Measurements from ENCODE around the gene PNLIPRP3. TPM values are rescaled to one million over a fixed set of nuclear protein-coding genes. Genes with fewer than 3 reads are reported as not detected.

The PNLIPRP3 gene
- total and polyA plus RNA-seq, 10 of the 15 experiments (the other 5 are each of a cell fraction or from before 2014, with no cell fraction given): 0.03 TPM; not detected in 9

DNA sequence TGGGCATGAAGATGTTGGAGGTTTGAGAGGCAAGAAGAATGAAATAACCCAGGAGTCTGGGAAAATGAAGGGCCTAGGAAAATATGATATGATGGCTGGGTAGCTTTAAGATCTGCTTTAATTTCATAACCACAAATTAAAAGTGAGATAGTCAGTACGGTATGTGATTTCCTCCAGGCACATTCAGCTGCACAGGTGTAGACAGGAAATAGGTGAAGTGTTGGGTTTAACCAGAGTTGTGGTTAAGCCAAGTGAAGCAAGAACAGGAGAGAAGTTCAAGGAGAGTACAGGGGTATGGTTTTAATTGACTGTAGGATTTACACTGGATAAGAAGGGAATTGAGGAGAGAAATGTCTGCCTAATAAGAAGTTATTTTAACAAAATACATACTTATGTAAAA, 2.6 kb downstream of the PNLIPRP3 start:
- BruUV-seq (replicated peaks): no TSS peak
- H2AFZ ChIP-seq (ENCODE audit: control insufficient read depth, low read depth, low read length): no peak overlapping the region
- ChIA-PET SMC1A (ENCODE audit: uncharacterized antibody, unreplicated experiment) (no interaction called here), RAD21 (ENCODE audit: unreplicated experiment) (no interaction called here), CTCF (interaction anchor here (0.5 kb wide), 1 partner anchor 13 kb away, joined by 3 read pairs; no protein-coding TSS in a partner anchor), POLR2A (no interaction called here)
- H3K27me3 ChIP-seq (replicated peaks in 1 of 2; ENCODE audit: control insufficient read depth in 2 of 2, insufficient read depth in 2 of 2, low read length in 1 of 2): no peaks in the 10 kb centered on the region
- intact Hi-C loops (cut with micrococcal nuclease; ENCODE audit: unreplicated experiment): no loop called here
- no peaks in the 10 kb centered on the region for H4K20me1 ChIP-seq (ENCODE audit: control insufficient read depth, insufficient read depth)
- no peaks in the 10 kb centered on the region for H3K4me1 ChIP-seq (ENCODE audit: control insufficient read depth, insufficient read depth, low read length)
- no peaks in the 10 kb centered on the region for H3K36me3 ChIP-seq (ENCODE audit: control insufficient read depth in 2 of 2, insufficient read depth in 2 of 2, low read length in 1 of 2)
- no peak overlapping the region for H3K9ac ChIP-seq (ENCODE audit: control insufficient read depth, insufficient read depth, low read length)
- H3K4me3 ChIP-seq: no peak overlapping the region
- H3K4me2 ChIP-seq (ENCODE audit: control insufficient read depth, insufficient read depth): no peak overlapping the region
- FAIRE-seq: no peak
- TF ChIP-seq CREB1 (IDR thresholded peaks at IDR 0.05; ENCODE audit: low read depth) (no peak), MEF2B (IDR thresholded peaks at IDR 0.05; ENCODE audit: partially characterized antibody, poor library complexity, severe bottlenecking) (no peak), SMARCA5 (IDR thresholded peaks at IDR 0.05) (no peak), TBL1XR1 (IDR thresholded peaks at IDR 0.05; ENCODE audit: low read depth, low read length) (no peak), NR2C1 (IDR thresholded peaks at IDR 0.05) (no peak), ZNF217 (IDR thresholded peaks at IDR 0.05) (no peak), IRF4 (IDR thresholded peaks at IDR 0.05; ENCODE audit: low read depth, low read length) (no peak), HCFC1 (IDR thresholded peaks at IDR 0.05; ENCODE audit: low read length) (no peak), STAT1 (conservative IDR thresholded peaks at IDR 0.05) (no peak), IKZF2 (IDR thresholded peaks at IDR 0.05) (no peak), ZNF274 (IDR thresholded peaks at IDR 0.05; ENCODE audit: insufficient read depth, insufficient read length) (no peak)
- TF ChIP-seq, protein P1, sequence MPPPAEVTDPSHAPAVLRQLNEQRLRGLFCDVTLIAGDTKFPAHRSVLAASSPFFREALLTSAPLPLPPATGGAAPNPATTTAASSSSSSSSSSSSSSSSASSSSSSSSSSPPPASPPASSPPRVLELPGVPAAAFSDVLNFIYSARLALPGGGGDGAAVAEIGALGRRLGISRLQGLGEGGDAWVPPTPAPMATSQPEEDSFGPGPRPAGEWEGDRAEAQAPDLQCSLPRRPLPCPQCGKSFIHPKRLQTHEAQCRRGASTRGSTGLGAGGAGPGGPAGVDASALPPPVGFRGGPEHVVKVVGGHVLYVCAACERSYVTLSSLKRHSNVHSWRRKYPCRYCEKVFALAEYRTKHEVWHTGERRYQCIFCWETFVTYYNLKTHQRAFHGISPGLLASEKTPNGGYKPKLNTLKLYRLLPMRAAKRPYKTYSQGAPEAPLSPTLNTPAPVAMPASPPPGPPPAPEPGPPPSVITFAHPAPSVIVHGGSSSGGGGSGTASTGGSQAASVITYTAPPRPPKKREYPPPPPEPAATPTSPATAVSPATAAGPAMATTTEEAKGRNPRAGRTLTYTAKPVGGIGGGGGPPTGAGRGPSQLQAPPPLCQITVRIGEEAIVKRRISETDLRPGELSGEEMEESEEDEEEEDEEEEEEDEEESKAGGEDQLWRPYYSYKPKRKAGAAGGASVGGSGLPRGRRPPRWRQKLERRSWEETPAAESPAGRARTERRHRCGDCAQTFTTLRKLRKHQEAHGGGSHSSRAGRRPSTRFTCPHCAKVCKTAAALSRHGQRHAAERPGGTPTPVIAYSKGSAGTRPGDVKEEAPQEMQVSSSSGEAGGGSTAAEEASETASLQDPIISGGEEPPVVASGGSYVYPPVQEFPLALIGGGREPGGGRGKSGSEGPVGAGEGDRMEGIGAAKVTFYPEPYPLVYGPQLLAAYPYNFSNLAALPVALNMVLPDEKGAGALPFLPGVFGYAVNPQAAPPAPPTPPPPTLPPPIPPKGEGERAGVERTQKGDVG (CRISPR knock-in tag; IDR thresholded peaks at IDR 0.05): no peak
- TF ChIP-seq, protein P2, sequence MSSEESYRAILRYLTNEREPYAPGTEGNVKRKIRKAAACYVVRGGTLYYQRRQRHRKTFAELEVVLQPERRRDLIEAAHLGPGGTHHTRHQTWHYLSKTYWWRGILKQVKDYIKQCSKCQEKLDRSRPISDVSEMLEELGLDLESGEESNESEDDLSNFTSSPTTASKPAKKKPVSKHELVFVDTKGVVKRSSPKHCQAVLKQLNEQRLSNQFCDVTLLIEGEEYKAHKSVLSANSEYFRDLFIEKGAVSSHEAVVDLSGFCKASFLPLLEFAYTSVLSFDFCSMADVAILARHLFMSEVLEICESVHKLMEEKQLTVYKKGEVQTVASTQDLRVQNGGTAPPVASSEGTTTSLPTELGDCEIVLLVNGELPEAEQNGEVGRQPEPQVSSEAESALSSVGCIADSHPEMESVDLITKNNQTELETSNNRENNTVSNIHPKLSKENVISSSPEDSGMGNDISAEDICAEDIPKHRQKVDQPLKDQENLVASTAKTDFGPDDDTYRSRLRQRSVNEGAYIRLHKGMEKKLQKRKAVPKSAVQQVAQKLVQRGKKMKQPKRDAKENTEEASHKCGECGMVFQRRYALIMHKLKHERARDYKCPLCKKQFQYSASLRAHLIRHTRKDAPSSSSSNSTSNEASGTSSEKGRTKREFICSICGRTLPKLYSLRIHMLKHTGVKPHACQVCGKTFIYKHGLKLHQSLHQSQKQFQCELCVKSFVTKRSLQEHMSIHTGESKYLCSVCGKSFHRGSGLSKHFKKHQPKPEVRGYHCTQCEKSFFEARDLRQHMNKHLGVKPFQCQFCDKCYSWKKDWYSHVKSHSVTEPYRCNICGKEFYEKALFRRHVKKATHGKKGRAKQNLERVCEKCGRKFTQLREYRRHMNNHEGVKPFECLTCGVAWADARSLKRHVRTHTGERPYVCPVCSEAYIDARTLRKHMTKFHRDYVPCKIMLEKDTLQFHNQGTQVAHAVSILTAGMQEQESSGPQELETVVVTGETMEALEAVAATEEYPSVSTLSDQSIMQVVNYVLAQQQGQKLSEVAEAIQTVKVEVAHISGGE (CRISPR knock-in tag; IDR thresholded peaks at IDR 0.05): no peak
- TF ChIP-seq, protein P3, sequence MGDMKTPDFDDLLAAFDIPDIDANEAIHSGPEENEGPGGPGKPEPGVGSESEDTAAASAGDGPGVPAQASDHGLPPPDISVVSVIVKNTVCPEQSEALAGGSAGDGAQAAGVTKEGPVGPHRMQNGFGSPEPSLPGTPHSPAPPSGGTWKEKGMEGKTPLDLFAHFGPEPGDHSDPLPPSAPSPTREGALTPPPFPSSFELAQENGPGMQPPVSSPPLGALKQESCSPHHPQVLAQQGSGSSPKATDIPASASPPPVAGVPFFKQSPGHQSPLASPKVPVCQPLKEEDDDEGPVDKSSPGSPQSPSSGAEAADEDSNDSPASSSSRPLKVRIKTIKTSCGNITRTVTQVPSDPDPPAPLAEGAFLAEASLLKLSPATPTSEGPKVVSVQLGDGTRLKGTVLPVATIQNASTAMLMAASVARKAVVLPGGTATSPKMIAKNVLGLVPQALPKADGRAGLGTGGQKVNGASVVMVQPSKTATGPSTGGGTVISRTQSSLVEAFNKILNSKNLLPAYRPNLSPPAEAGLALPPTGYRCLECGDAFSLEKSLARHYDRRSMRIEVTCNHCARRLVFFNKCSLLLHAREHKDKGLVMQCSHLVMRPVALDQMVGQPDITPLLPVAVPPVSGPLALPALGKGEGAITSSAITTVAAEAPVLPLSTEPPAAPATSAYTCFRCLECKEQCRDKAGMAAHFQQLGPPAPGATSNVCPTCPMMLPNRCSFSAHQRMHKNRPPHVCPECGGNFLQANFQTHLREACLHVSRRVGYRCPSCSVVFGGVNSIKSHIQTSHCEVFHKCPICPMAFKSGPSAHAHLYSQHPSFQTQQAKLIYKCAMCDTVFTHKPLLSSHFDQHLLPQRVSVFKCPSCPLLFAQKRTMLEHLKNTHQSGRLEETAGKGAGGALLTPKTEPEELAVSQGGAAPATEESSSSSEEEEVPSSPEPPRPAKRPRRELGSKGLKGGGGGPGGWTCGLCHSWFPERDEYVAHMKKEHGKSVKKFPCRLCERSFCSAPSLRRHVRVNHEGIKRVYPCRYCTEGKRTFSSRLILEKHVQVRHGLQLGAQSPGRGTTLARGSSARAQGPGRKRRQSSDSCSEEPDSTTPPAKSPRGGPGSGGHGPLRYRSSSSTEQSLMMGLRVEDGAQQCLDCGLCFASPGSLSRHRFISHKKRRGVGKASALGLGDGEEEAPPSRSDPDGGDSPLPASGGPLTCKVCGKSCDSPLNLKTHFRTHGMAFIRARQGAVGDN (IDR thresholded peaks at IDR 0.05): no peak
- TF ChIP-seq, protein P4, sequence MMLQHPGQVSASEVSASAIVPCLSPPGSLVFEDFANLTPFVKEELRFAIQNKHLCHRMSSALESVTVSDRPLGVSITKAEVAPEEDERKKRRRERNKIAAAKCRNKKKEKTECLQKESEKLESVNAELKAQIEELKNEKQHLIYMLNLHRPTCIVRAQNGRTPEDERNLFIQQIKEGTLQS (IDR thresholded peaks at IDR 0.05; ENCODE audit: borderline replicate concordance, extremely low read depth, low read depth, low read length): no peak
- 4% methylated on average over 1 of the region's 1 CpG for WGBS (ENCODE audit: insufficient coverage, insufficient replicate concordance, low lambda C conversion rate, missing lambda C conversion rate)
- no peaks in the 10 kb centered on the region for H3K9me3 ChIP-seq (replicated peaks; ENCODE audit: control insufficient read depth, insufficient read depth, low read length)
- no peak overlapping the region for H3K27ac ChIP-seq (ENCODE audit: control insufficient read depth, insufficient read depth)
- in situ Hi-C loops (cut with MboI): no loop called here
- no peak for ATAC-seq
- DNase-seq (ENCODE audit: low read depth, low spot score): no peak
- H3K79me2 ChIP-seq (ENCODE audit: control insufficient read depth, insufficient read depth, low read length): no peaks in the 10 kb centered on the region
